Subcutaneous adipose tissue (tissue), 4 donors: ENCODE measurements around the gene IGFBP7. TPM values are rescaled to one million over a fixed set of nuclear protein-coding genes. Genes with fewer than 3 reads are reported as not detected.

ENCODE experiments used
- total RNA-seq, 4 donors: library from RNA; depleted of rRNA; stranded (reverse); fragments of >200 nt; gene quantifications; one replicate each; pipeline ENCODE4 v1.1.0, GENCODE V29; 2016
- TF ChIP-seq, protein P1 (sequence below): fragments of 450-650 bp; IDR thresholded peaks from one replicate; pipeline ENCODE4 v1.5.1; 2016; ENCODE audit warnings: low read depth, mild to moderate bottlenecking, control low read depth, antibody characterized with exemption, moderate library complexity

Gene IGFBP7
- total RNA-seq, 4 donors from 2014 or later, result 297 to 713 (median 515) TPM

GRCh38 chr4:57146444-57146843 lies 36.3 kb upstream of the IGFBP7 start:
- TF ChIP-seq, protein P1, sequence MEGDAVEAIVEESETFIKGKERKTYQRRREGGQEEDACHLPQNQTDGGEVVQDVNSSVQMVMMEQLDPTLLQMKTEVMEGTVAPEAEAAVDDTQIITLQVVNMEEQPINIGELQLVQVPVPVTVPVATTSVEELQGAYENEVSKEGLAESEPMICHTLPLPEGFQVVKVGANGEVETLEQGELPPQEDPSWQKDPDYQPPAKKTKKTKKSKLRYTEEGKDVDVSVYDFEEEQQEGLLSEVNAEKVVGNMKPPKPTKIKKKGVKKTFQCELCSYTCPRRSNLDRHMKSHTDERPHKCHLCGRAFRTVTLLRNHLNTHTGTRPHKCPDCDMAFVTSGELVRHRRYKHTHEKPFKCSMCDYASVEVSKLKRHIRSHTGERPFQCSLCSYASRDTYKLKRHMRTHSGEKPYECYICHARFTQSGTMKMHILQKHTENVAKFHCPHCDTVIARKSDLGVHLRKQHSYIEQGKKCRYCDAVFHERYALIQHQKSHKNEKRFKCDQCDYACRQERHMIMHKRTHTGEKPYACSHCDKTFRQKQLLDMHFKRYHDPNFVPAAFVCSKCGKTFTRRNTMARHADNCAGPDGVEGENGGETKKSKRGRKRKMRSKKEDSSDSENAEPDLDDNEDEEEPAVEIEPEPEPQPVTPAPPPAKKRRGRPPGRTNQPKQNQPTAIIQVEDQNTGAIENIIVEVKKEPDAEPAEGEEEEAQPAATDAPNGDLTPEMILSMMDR, result no peak

DNA sequence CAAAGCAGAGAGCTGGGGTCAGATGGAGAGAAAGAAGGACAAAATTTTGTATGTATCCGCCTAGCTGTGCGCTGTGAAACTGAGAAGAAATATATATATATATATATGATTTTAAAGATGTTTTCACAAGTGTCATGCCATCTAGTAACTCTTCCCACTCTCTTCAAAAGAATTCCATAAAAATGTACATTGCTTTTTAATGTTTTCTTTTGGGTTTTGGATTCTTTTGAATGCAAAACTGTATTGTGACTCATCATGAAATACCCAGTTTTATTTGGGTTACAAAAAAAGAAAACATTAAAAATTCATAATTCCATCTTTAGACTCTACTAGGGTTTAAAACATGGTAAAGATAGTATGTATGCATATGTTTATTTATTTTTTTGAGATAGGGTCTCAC lies 34.3 kb upstream of the IGFBP7 start:
- TF ChIP-seq, protein P1, result no peak

GRCh38 chr4:57139783-57140182 lies 29.6 kb upstream of the IGFBP7 start:
- TF ChIP-seq, protein P1, result no peak

DNA sequence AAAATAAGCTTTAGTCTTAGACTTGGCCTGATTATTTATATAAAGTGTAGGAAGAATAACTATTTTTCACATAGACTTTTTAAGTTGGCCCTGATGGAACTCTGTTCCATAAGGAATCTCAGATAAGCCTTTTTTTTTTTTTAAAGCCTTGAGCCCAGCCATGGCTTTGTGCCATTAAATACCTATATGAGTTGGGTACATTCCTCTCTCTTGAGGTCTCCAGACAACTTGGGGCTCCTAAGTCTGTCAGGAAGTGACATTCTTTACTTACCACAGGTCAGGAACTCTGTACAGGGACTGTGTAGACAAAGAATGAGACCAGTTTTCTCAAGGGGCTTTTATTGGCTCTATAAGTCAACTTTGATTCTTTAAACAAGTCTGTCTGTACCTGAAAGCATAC lies 27.1 kb upstream of the IGFBP7 start:
- TF ChIP-seq, protein P1, result no peak

DNA sequence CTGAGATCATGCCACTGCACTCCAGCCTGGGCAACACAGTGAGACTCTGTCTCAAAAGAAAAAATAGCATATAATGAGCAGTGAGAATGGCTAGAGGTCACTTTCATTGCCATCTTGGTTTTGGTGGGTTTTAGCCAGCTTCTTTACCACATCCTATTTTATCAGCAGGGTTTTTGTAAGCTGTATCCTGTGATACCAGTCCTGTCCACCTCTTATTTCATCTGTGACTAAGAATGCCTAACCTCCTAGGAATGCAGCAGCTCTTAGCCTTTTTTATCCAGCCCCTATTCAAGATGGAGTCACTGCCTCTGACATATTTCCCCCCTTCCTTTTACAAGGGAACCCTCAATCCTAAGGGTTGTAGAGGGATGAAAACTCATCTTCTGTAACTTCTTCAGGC lies 26.1 kb upstream of the IGFBP7 start:
- TF ChIP-seq, protein P1, result no peak

DNA sequence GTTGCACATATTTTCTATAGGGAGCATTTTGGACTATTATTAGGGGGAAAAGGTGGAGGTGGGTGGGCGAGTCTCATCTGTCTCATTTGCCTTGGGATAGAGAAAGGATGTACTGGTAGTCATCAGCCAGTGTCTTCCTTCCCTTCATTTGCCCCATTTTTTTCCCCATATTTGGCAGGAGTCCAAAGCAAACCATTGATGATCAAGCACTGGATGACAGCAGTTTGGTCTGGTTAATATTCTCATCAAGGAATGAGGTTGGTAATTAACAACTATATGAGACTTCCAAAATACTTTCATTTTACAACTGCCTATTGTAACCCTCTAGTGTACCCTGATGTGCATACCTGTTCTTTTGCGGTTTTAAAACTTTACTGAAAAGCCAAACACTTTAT lies 22.6 kb upstream of the IGFBP7 start:
- TF ChIP-seq, protein P1, result no peak

DNA sequence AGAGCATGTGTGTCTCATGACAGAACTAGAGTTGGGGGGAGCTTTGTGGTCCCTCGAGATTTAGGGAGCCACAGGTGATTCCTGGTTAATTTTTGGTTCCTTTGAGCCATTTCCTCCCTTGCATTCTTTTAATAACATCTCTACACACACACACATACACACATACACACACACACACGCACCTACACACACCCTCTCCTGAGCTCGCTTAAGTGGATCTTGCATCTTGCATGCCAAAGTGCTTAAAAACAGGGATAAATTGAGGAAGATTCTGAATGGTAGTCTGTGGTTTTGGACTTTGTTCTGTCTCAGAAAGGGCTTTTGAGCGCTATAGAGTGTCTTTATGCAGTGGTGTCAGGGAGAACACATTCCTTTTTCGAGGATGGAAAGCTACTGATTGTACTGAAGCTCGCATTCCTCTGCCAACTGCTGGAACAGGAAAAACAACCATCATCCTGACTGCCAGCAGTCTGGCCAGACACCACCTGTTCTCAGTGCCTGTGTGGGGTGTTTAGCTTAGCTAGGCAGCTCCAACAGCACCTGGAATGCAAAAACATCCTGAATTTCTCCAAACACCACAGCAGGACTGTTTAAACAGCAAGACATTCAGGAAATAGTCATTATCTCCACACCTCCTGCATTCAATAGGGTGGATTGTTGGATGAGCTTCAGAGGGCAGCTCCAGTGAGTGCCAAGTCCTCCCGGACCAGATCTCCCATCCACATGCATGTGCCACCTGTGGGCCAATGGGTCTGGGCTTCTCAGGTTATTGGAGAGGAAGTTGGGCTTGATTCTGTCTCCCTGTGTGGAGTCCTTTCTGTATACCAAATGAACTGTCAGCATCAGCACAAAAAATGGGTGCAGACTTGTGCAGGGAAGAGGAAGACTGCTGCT lies 21.9 kb upstream of the IGFBP7 start:
- TF ChIP-seq, protein P1, result no peak
